ENCODE results near the gene COX8C. TPM values are rescaled to one million over a fixed set of nuclear protein-coding genes. Genes with fewer than 3 reads are reported as not detected.

The COX8C gene
- total RNA-seq, 4 donors from 2014 or later: not detected

DNA sequence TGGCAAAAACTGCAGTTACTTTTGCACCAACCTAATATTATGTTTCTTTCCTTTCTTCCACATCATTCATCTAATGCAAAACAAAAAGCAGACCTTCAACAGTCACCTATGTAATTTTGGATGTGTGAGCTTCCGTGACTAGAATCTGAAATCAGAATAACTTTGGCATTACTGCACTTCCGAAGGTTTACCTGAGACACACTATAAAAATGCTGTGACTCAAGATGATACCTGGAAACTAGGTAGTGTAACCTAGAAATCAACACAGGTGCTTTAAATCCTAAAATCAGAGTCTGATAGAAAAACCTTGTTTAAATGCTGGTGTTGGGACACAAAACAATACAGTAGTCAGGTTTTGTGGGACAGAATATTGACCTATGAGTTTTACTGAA, 16.4 kb upstream of the COX8C start:
- 77 to 78% methylated on average over 2 of the region's 2 CpGs for WGBS, 2 donors
- TF ChIP-seq POLR2A (IDR thresholded peaks at IDR 0.05): no peak
- no peak for DNase-seq (ENCODE audit: low spot score in 2 of 2)
- intact Hi-C loops (cut with DNase I; ENCODE audit: low total_unique reads): no loop called here
- H3K4me3 ChIP-seq (ENCODE audit: low read depth, poor library complexity, severe bottlenecking): no peak overlapping the region

DNA sequence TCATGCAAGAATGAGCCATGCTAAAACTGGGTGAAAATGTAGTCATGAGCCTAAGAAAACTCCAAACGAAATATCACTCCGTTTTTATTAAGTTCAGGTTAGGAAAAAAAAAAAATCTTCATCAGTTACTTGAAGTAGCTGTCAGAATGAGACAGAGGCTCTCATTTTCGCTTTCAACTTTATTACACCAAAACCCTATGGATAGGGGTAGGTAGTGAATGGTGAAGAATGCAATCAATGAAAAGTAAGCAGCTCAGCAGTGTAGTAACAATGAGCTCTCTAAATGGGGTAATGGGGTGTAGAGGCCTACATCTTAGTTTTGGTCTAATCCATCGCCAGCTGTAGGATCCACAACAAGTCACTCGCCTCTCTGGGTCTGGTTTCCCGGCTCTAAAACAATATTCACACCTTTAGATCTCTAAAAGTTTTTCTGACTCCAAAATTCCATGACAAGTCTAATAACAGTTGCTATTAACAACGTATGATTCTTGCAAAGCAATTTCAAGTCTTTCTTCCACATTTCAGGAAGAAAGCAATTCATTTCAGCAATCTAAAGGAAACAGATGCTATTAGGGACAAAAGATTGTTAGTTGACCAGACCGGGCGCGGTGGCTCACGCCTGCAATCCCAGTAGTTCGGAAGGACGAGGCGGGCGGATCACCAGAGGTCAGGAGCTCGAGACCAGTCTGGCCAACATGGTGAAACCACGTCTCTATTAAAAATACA, 15.8 kb upstream of the COX8C start:
- TF ChIP-seq, protein P1, sequence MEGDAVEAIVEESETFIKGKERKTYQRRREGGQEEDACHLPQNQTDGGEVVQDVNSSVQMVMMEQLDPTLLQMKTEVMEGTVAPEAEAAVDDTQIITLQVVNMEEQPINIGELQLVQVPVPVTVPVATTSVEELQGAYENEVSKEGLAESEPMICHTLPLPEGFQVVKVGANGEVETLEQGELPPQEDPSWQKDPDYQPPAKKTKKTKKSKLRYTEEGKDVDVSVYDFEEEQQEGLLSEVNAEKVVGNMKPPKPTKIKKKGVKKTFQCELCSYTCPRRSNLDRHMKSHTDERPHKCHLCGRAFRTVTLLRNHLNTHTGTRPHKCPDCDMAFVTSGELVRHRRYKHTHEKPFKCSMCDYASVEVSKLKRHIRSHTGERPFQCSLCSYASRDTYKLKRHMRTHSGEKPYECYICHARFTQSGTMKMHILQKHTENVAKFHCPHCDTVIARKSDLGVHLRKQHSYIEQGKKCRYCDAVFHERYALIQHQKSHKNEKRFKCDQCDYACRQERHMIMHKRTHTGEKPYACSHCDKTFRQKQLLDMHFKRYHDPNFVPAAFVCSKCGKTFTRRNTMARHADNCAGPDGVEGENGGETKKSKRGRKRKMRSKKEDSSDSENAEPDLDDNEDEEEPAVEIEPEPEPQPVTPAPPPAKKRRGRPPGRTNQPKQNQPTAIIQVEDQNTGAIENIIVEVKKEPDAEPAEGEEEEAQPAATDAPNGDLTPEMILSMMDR (IDR thresholded peaks at IDR 0.05): no peak
- TF ChIP-seq POLR2A (IDR thresholded peaks at IDR 0.05): no peak
- WGBS, 2 donors: 57 to 63% methylated on average over 17 of the region's 17 CpGs
- no peak for DNase-seq (ENCODE audit: low spot score in 2 of 2)
- intact Hi-C loops (cut with DNase I; ENCODE audit: low total_unique reads): no loop called here
- H3K4me3 ChIP-seq (ENCODE audit: low read depth, poor library complexity, severe bottlenecking): no peak overlapping the region

DNA sequence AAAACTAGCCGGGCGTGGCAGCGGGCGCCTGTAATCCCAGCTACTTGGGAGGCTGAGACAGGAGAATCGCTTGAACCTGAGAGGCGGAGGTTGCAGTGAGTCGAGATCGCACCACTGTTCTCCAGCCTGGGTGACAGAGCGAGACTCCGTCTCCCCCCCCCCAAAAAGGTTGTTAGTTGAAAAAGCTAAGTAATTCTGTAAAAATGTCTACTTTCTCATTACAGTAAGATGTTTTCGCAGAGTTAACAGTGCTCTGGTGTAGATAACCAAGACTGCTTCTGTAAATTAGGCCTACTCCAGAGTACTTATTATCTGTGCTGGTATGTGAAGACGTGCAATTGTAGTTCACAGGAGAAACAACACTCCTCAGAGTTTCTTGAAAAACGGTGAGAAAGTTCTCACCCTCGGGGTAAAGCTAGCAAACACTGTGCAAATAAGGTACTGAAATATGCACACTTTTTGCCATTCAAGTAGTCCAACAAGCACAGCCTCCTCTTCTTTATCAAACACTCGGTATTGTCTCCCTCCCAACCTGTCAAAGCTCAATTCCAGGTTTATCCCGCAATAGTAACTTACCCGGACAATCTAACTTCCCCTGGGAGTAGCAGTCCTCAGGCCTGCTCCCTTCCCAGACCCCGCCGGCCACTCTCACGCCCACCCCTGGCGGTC, 15.1 kb upstream of the COX8C start:
- H3K4me3 ChIP-seq (ENCODE audit: low read depth, poor library complexity, severe bottlenecking): peak overlapping the region; percentile 79
- TF ChIP-seq, protein P1 (IDR thresholded peaks at IDR 0.05): no peak
- TF ChIP-seq POLR2A (IDR thresholded peaks at IDR 0.05): no peak
- WGBS, 2 donors: 36 to 46% methylated on average over 19 to 21 of the region's 21 CpGs
- DNase-seq (ENCODE audit: low spot score in 2 of 2): no peak
- intact Hi-C loops (cut with DNase I; ENCODE audit: low total_unique reads): no loop called here

DNA sequence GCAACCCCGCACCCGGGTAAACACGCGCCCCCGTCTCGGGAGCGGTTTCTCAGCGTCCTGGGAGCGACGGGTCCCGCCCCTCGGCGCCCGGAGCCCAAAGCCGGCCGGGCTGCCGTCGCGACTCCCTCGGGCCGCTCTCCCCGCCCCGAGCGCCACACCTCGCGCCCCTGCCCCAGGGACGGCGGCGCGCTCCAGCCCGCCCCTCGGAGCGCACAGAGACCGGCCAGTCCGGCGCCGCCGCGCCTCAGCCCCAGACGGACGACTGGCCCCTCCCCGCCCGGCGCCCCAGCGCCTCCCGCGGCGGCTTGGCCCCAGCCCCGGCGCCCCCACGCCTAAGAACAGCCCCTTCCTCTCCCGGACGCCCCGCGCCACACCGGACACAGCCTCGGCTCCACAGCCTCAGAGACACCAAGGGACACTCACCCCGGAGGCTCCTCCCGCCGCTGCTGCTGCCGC, 14.6 kb upstream of the COX8C start:
- peak overlapping the region; percentile 79 for H3K4me3 ChIP-seq (ENCODE audit: low read depth, poor library complexity, severe bottlenecking)
- no peak for TF ChIP-seq POLR2A (IDR thresholded peaks at IDR 0.05)
- TF ChIP-seq, protein P1 (IDR thresholded peaks at IDR 0.05): no peak
- intact Hi-C loops (cut with DNase I; ENCODE audit: low total_unique reads): no loop called here
- WGBS, 2 donors: 0% methylated on average over 9 to 40 of the region's 61 CpGs
- DNase-seq (ENCODE audit: low spot score in 2 of 2): peak; percentile 19 to 88

DNA sequence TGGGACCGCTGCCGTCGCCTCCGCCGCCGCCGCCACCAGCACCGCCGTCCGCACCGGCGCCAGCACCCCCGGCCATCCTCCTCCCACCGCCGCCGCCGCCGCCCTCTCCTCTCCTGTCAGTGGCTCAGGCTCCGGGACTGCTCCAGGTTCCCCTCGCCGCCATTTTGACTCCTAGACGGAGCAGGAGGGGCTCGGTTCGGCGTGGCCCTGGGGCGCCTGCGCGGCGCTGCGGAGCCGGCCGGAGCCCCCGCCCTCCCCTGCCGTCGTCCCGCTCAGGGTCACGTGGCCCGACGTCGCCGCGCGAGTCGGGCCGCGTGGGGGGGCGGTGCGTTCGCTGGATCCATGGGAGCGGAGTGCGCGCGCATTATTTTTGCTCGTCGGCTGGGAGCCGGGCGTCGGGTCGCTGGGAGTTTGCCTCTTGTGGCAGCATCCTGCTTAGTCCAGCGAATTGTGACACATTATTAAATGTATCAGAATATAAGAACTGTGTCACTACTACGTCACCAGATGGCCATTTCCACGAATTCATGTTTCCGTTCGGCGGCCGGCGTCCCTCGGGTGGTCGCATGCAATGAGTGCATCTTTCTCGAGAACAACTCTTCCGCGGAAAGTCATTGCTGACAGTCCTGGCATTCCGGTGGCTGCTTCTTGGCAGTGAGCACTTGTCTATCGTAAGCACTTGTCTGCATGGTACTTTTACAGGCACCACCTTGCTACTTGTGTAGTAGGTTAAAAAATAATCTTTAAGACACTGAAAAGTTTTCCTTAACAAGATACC, 13.9 kb upstream of the COX8C start, which contains the start of gene BTBD7:
Gene BTBD7, minus strand, starts transcription at position 184 of the 778 bp plus-strand sequence. CDS start 36,985 bp downstream, outside the sequence.
- 0 to 1% methylated on average over 26 to 31 of the region's 74 CpGs for WGBS, 2 donors
- peak within 1 kb of the TSS; percentile 79 for H3K4me3 ChIP-seq (ENCODE audit: low read depth, poor library complexity, severe bottlenecking)
- peak in 1 of 2 donors; percentile 25 for TF ChIP-seq POLR2A (IDR thresholded peaks at IDR 0.05)
- TF ChIP-seq, protein P1 (IDR thresholded peaks at IDR 0.05): no peak
- DNase-seq (ENCODE audit: low spot score in 2 of 2): peak; percentile 90 to 98
- intact Hi-C loops (cut with DNase I; ENCODE audit: low total_unique reads): no loop called here

All from lower leg skin (tissue), 4 donors.